GM23248 (cell line): ENCODE results near the gene SS18L1. TPM values are rescaled to one million over a fixed set of nuclear protein-coding genes. Genes with fewer than 3 reads are reported as not detected.

Experiments used
- DNase-seq: peaks from one replicate; pipeline ENCODE4 v3.0.0-alpha.2; 2015
- H2AFZ ChIP-seq: fragments of 200-600 bp; sonication (generic); 2 replicates; pipeline ENCODE4 v1.6.1; 2016; ENCODE audit warnings: antibody characterized with exemption
- H3F3A ChIP-seq: fragments of 200-600 bp; sonication (generic); 2 replicates; pipeline ENCODE4 v1.6.1; 2016; ENCODE audit warnings: mild to moderate bottlenecking, antibody characterized with exemption, mixed run types; ENCODE audit not compliant: insufficient read depth
- H3K27ac ChIP-seq: fragments of 200-600 bp; sonication (generic); 2 replicates; pipeline ENCODE4 v1.5.1; 2016; ENCODE audit warnings: mild to moderate bottlenecking
- H3K27me3 ChIP-seq: fragments of 200-600 bp; sonication (generic); replicated peaks from 2 replicates; pipeline ENCODE4 v1.6.1; 2016; ENCODE audit warnings: mild to moderate bottlenecking; ENCODE audit not compliant: insufficient read depth
- H3K36me3 ChIP-seq: fragments of 200-600 bp; sonication (generic); 2 replicates; pipeline ENCODE4 v1.6.1; 2016; ENCODE audit warnings: low read depth, mild to moderate bottlenecking
- H3K4me1 ChIP-seq: fragments of 200-600 bp; sonication (generic); 2 replicates; pipeline ENCODE4 v1.6.1; 2016; ENCODE audit warnings: mild to moderate bottlenecking; ENCODE audit not compliant: insufficient read depth
- H3K4me2 ChIP-seq: fragments of 200-600 bp; sonication (generic); one replicate; pipeline ENCODE4 v1.6.1; 2016; ENCODE audit warnings: mild to moderate bottlenecking; ENCODE audit not compliant: unreplicated experiment
- H3K4me3 ChIP-seq: fragments of 200-600 bp; sonication (generic); 2 replicates; pipeline ENCODE4 v1.5.1; 2016; ENCODE audit warnings: mild to moderate bottlenecking
- H3K79me2 ChIP-seq: fragments of 200-600 bp; sonication (generic); 2 replicates; pipeline ENCODE4 v1.6.1; 2016; ENCODE audit warnings: mild to moderate bottlenecking; ENCODE audit not compliant: insufficient read depth
- H3K9ac ChIP-seq: fragments of 200-600 bp; sonication (generic); 2 replicates; pipeline ENCODE4 v1.6.1; 2016; ENCODE audit warnings: mild to moderate bottlenecking
- H3K9me2 ChIP-seq: fragments of 200-600 bp; sonication (generic); 2 replicates; pipeline ENCODE4 v1.6.1; 2016; ENCODE audit warnings: mixed run types, mild to moderate bottlenecking, moderate library complexity; ENCODE audit not compliant: insufficient read depth
- H3K9me3 ChIP-seq: fragments of 200-600 bp; sonication (generic); one replicate; pipeline ENCODE4 v1.6.1; 2017; ENCODE audit warnings: low read depth
- H4K20me1 ChIP-seq: fragments of 200-600 bp; sonication (generic); 2 replicates; pipeline ENCODE4 v1.6.0; 2016; ENCODE audit not compliant: insufficient read depth
- EZH2 ChIP-seq: fragments of 200-600 bp; sonication (generic); IDR thresholded peaks from 2 replicates; pipeline ENCODE4 v1.6.1; 2018; ENCODE audit warnings: antibody characterized with exemption, mild to moderate bottlenecking; ENCODE audit not compliant: insufficient read depth, poor library complexity, severe bottlenecking
- EZH2phosphoT487 ChIP-seq: fragments of 200-600 bp; sonication (generic); IDR thresholded peaks from 2 replicates; pipeline ENCODE4 v1.6.1; 2018; ENCODE audit warnings: antibody characterized with exemption, moderate library complexity, mild to moderate bottlenecking, low read depth; ENCODE audit not compliant: insufficient read depth
- WGBS, 2 experiments: methylation state at CpG; one replicate each; pipeline ENCODE4 v1.1.6; 2015 to 2017; ENCODE audit warnings: low lambda C conversion rate in 2 of 2, low coverage in 1 of 2; ENCODE audit errors: missing lambda C conversion rate in 2 of 2; 5-methylcytosine and 5-hydroxymethylcytosine counted together
- in situ Hi-C: fragments of 300-500 bp; cut with MboI; formaldehyde crosslinking; loops from 2 replicates; pipeline ENCODE4 v1.15.0; 2020
- polyA plus RNA-seq: library from polyadenylated mRNA; unstranded; fragments of >200 nt; fragmentation: Nextera tagmentation; extraction: Ambion mirVana; gene quantifications from 2 replicates; pipeline ENCODE4 v1.2.1, GENCODE V29; 2016
- total RNA-seq: library from RNA; depleted of rRNA; stranded (reverse); fragments of >200 nt; shearing (Covaris generic); gene quantifications from 2 replicates; pipeline ENCODE4 v1.2.3, GENCODE V29; 2014

Gene SS18L1
- total and polyA plus RNA-seq, 2 experiments from 2014 or later = 2.3 to 8.8 TPM

DNA sequence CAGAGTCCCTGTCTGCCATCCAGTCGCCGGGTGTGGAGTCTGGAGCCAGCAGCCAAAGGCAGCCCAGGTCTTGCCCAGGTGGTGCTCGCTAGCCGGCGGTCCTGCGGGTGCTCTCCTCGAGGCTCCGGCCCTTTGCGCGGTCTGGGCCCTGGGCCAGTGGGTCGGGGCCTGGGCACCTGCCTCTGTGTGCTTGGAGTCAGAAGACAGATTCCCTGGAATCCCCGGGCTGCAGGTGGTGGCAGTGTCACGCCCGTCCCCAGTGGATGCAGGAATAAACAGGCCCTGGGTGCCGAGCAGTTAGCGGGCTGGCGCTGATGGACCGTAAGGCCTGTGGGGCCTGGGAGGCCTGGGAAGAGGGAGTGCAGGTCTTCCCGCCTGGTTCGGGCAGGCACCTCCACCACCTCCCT is 5.3 kb downstream of the SS18L1 start:
- Histone ChIP-seq H3K27ac (no peak overlapping the region), H4K20me1 (no peaks in the 10 kb centered on the region; the same call in 1 of the 2 replicates)
- in situ Hi-C loops = no loop called here

DNA sequence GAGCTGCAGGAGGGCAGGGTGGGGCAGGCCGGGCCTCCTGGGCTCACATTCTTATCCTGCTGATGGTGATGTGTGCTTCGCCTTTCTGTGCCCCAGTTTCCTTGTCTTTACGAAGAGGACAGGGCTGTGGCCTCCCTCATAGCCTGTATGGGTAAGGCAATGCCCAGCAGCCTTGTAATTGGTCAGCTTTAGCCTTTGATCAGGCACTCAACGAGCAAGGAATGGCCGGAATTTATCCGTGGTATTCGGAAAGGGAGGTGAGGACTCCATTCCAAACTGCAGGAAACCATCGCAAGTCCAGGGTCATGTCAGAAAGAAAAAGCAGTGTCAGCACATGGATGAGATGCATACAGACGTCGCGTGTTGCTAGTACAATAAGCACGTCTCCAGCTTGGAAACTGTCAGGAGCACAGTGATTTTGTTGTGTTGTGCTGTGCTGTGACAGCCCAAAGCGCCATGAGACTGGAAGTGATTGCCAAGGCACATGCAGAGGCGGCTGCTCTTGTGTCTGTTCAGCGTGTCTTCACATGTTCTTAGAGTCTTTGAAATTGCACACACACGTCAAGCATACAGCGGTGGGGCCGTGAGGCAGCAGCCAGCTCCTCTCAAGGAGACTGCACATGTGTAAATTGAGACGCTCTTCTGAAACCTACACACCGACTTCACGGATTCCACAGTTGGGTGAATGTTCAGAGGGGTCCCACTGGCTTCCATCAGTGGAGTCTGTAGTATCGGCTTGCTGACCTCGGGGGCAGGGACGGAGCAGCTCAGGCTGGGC is 6.2 kb downstream of the SS18L1 start:
- Histone ChIP-seq H3K27ac (no peak overlapping the region), H3K9me2 (no peaks in the 10 kb centered on the region), H3K4me2 (no peak overlapping the region), H3K4me3 (no peak overlapping the region), H3K4me1 (peaks cover 9% of the 10 kb centered on the region), H3K9ac (no peak overlapping the region), H4K20me1 (no peaks in the 10 kb centered on the region; the same call in 1 of the 2 replicates), H3F3A (peaks cover 3% of the 10 kb centered on the region), H3K9me3 (no peaks in the 10 kb centered on the region), H3K36me3 (no peaks in the 10 kb centered on the region), H2AFZ (no peak overlapping the region), H3K27me3 (no peaks in the 10 kb centered on the region), H3K79me2 (peaks cover 99% of the 10 kb centered on the region)
- WGBS, 2 experiments = 44 to 54% methylated on average over 21 to 24 of the region's 24 CpGs
- no peak for DNase-seq
- in situ Hi-C loops = no loop called here
- TF ChIP-seq EZH2 (no peak), EZH2phosphoT487 (no peak)

More for the DNA sequence above, 5.3 kb downstream of the SS18L1 start:
- no peak for DNase-seq
- no peak overlapping the region for H3K4me2 ChIP-seq
- H3K9ac ChIP-seq = no peak overlapping the region
- no peak overlapping the region for H3K4me3 ChIP-seq
- no peaks in the 10 kb centered on the region for H3K36me3 ChIP-seq
- no peak overlapping the region for H2AFZ ChIP-seq
- no peaks in the 10 kb centered on the region for H3K9me2 ChIP-seq
- H3K9me3 ChIP-seq = no peaks in the 10 kb centered on the region
- TF ChIP-seq EZH2 = no peak
- TF ChIP-seq EZH2phosphoT487 = no peak
- peaks cover 9% of the 10 kb centered on the region for H3K4me1 ChIP-seq
- H3K79me2 ChIP-seq = peaks cover 97% of the 10 kb centered on the region
- H3F3A ChIP-seq = peaks cover 6% of the 10 kb centered on the region
- 92 to 94% methylated on average over 15 to 16 of the region's 20 CpGs for WGBS, 2 experiments
- H3K27me3 ChIP-seq = no peaks in the 10 kb centered on the region

DNA sequence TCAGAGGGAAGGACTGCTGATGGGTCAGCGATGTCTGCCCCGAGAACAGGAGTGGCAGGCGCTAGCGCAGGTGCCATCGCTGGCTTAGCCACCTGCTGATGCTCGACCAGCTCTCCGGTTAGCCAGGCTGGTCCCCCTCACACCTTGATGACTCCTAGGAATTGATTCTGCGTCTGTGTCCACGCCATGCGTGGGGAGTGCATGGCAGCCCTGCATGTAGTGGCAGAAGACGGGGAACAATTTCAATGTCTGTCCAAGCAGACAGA is 6.7 kb downstream of the SS18L1 start:
- H3K4me3 ChIP-seq = no peak overlapping the region
- no peaks in the 10 kb centered on the region for H3K9me3 ChIP-seq
- no peak for DNase-seq
- no peaks in the 10 kb centered on the region for H3F3A ChIP-seq
- H3K9me2 ChIP-seq = no peaks in the 10 kb centered on the region
- H2AFZ ChIP-seq = no peak overlapping the region
- WGBS, 2 experiments = 93 to 94% methylated on average over 7 to 11 of the region's 11 CpGs
- no peak overlapping the region for H3K4me2 ChIP-seq
- peaks cover 4% of the 10 kb centered on the region for H3K4me1 ChIP-seq
- H3K9ac ChIP-seq = no peak overlapping the region
- H4K20me1 ChIP-seq = peaks cover 4% of the 10 kb centered on the region; the same call in 1 of the 2 replicates
- H3K27ac ChIP-seq = no peak overlapping the region
- H3K36me3 ChIP-seq = no peaks in the 10 kb centered on the region
- H3K79me2 ChIP-seq = peaks cover 99% of the 10 kb centered on the region
- TF ChIP-seq EZH2 = no peak
- TF ChIP-seq EZH2phosphoT487 = no peak
- in situ Hi-C loops = no loop called here
- H3K27me3 ChIP-seq = no peaks in the 10 kb centered on the region

DNA sequence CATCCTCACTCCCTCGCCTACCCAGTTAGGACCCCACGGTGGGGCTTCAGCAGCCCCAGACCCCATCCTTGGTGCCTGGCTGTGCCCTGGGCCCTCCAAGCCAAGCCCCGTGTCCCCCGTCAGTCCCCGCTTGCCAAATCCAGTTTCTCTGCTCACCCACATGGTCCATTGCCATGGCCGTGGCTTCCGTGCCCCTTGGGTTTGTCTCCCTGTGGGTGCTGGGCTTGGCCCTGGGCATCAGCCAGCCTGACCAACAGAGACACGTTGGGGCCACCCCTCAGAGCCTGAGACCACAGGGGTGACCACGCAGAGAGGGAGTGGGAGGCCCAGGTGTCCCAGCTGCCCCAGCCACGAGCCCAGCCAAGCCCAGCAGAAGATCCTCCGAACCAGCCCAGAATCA is 7.7 kb downstream of the SS18L1 start:
- no peaks in the 10 kb centered on the region for H3K36me3 ChIP-seq
- H3F3A ChIP-seq = no peaks in the 10 kb centered on the region
- H3K9ac ChIP-seq = no peak overlapping the region
- H3K4me2 ChIP-seq = no peak overlapping the region
- peaks cover 7% of the 10 kb centered on the region; the same call in 1 of the 2 replicates for H4K20me1 ChIP-seq
- H3K9me3 ChIP-seq = no peaks in the 10 kb centered on the region
- no peaks in the 10 kb centered on the region for H3K27me3 ChIP-seq
- H3K4me3 ChIP-seq = no peak overlapping the region
- H3K9me2 ChIP-seq = no peaks in the 10 kb centered on the region
- H3K4me1 ChIP-seq = no peaks in the 10 kb centered on the region; the same call in 1 of the 2 replicates
- H3K27ac ChIP-seq = no peak overlapping the region
- H3K79me2 ChIP-seq = peaks cover 99% of the 10 kb centered on the region
- in situ Hi-C loops = no loop called here
- WGBS, 2 experiments = 91% methylated on average over 10 to 11 of the region's 11 CpGs
- TF ChIP-seq EZH2phosphoT487 = no peak
- no peak for TF ChIP-seq EZH2
- H2AFZ ChIP-seq = no peak overlapping the region
- no peak for DNase-seq
